LNCaP clone FGC (cell line): Measurements from ENCODE around the gene KIF19.

Source experiments
- DNase-seq: peaks from one replicate; pipeline ENCODE4 v3.0.0-alpha.2; 2011; ENCODE audit warnings: low read depth
- H3K4me3 ChIP-seq: 2 replicates; pipeline ENCODE4 v1.5.1; 2011; ENCODE audit warnings: mild to moderate bottlenecking, low read depth, low read length, control low read depth
- TF ChIP-seq, protein P1 (sequence below): IDR thresholded peaks from 2 replicates; pipeline ENCODE4 v1.5.1; 2012; ENCODE audit warnings: mild to moderate bottlenecking; ENCODE audit not compliant: control insufficient read depth, insufficient read depth; ENCODE audit errors: extremely low read depth

The KIF19 gene

DNA sequence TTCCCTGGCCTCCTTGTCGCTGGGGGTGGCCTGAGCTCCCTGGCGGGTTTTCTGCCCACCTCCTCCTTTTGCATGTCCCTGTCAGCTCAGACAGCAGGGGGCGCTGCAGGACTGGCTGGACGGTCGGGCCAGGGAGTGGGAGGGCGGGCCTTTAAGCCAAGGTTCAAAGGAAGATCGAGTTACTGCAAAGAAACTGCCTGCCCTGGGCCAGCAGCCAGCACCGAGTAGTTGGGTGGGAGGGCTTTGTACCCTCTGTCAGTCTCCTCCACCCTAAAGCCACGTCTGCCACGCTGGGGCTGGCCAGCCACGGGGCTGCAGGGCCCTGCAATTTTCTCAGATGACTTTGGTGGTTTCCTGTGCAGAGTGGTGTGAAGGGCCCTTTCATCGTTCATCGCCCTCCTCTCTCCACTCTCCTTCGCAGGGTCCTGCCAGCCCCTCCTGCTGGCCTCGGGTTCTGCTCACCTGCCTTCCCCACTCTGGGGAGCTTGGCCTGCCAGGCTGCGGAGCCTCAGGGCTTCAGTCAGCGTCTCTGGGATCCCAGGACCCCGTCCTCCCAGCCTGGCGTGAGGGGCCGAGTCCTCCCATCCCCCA is 53.6 kb downstream of the KIF19 start:
- TF ChIP-seq, protein P1, sequence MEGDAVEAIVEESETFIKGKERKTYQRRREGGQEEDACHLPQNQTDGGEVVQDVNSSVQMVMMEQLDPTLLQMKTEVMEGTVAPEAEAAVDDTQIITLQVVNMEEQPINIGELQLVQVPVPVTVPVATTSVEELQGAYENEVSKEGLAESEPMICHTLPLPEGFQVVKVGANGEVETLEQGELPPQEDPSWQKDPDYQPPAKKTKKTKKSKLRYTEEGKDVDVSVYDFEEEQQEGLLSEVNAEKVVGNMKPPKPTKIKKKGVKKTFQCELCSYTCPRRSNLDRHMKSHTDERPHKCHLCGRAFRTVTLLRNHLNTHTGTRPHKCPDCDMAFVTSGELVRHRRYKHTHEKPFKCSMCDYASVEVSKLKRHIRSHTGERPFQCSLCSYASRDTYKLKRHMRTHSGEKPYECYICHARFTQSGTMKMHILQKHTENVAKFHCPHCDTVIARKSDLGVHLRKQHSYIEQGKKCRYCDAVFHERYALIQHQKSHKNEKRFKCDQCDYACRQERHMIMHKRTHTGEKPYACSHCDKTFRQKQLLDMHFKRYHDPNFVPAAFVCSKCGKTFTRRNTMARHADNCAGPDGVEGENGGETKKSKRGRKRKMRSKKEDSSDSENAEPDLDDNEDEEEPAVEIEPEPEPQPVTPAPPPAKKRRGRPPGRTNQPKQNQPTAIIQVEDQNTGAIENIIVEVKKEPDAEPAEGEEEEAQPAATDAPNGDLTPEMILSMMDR = peak; percentile 96
- H3K4me3 ChIP-seq = no peak overlapping the region
- DNase-seq = peak; percentile 37

DNA sequence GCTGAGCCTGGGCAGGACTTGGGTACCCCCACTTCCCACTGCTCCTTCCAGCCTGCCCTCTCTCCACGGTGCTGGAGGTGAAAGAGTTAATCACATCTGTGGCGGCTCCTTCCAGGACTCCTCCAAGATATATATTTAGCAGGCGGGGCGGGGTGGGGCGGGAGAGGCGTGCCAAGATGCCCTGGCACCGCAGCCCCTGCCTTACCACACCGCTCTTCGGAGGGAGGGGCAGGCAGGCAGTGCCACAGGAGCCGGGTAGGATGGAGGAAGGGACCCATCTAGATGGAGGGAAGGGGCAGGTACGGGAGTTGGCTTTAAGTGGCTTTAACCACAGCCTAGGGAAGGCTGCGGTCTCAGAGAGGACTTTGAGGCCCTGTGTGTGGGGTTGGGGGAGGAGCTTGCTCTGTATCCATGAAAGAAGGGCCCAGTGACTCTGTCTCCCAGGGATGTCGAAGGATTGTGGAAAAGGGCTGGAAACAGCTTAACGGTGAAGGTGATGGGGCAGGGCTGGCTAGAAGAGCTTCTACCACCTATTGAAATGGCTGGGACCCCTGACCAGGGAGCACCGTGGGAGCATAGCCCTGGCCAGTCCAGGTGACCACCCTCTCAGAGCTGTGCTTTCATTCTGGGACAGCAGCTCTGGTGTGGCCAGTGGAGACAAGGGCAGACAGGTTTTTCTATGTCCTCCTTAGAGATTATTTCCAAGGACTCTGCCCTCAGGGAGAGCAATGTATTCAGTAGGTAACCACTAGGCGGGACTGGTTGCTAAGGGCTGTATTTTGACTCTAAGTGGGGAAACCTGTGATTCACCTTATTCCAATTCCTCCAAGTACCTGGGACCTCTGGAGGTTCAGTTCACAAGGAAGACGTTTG is 54.3 kb downstream of the KIF19 start:
- H3K4me3 ChIP-seq = no peak overlapping the region
- DNase-seq = no peak
- TF ChIP-seq, protein P1 = no peak

DNA sequence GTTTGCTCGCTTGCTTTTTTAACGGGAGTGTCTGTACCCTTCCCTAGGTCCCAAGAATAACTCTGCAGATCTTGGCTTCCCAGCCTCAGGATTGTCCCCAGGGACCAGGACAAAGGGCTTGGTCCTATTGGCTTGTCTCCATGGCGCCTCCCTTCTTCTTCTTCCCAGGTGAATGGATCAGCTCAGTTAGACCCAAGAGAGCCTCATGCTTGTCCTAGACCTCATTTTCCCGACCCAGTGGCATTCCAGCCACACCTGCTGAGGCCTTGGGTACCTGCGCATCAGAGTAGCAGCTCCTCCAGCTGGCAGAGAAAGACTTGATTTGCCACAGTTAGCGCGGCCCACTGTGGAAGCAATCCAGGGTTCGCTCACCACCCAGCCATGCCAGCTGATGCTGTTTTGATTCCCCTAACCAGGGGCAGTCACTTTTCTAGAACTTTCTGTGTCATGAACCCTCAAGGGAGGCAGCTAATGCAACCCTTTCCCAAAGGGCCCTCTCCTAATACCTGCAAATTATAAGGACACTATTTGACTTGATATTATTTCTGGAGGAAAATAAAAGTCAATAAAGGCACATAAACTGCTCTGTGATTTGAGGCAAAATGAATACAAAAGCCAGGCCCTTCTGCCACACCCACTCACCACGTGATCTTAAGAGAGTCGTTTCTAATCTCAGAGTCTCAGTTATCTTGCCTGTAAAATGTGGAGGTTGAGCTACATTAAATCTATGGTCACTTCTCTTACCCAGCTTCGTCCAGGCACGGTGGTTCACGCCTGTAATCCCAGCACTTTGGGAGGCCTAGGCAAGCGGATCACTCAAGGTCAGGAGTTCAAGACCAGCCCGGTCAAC is 55.2 kb downstream of the KIF19 start:
- TF ChIP-seq, protein P1 = no peak
- DNase-seq = no peak
- no peak overlapping the region for H3K4me3 ChIP-seq

DNA sequence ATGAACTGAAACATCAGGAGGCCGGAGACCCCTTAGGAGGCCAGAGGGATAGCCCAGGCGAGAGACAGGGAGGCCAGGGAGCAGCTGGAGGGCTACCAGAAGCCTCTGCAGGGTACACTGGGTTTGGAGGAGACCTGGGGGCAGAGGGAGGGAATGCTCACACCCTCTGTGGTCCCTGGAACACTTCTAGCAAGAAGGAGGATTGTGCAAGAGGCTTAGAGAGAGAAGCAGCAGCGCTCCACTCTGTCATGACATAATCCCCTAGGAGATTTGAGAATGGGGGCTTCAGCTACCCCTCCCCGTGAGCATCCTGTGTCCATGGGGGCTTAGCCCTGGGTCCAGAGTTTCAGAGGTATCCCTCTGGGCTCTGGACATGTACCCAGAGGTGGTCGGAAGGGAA is 57.1 kb downstream of the KIF19 start:
- TF ChIP-seq, protein P1 = no peak
- DNase-seq = no peak
- no peak overlapping the region for H3K4me3 ChIP-seq

DNA sequence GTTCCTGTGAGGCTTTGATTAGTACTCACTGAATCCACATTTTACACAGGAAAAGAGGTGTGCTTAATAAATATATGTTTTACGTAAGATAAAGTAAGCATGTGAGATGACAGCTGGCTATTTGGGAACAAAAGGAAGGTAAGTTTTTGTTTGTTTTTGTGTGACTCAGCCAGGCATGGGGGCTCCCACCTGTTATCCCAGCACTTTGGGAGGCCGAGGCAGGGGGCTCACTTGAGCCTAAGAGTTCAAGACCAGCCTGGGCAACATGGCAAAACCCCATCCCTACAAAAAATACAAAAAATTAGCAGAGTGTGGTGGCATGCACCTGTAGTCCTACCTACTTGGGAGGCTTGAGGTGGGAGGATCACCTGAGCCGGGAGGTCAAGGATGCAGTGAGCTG is 59.2 kb downstream of the KIF19 start:
- TF ChIP-seq, protein P1 = no peak
- DNase-seq = no peak
- H3K4me3 ChIP-seq = no peak overlapping the region

DNA sequence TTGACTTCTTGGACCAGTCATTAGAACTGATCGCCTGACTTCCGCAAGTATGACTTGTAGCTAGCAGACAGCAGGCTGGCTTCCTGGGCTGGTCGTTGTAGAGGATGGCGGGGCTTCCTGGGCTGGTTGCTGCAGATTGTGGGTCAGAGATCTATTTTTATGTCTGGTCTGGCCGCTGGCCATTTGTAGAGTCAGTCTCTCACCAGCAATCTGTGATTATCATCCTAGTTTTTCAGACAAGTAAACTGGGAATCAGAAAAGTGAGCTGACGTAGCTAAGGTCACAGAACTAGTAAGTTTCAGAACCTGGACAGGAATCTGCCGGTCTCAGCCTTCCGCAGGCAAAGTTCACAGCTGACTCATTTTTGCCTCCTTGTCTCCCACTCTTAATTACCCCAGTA is 60.4 kb downstream of the KIF19 start:
- TF ChIP-seq, protein P1 = no peak
- no peak for DNase-seq
- H3K4me3 ChIP-seq = no peak overlapping the region
